Astrocyte of the hippocampus (primary cell): ENCODE results near the gene KANK4.
"Not testable (repeated sequence)": the region's sequence is repeated elsewhere in the genome, so short reads cannot be mapped to it uniquely, and the experiment has no call there.

ENCODE experiments used
- DNase-seq: peaks from one replicate; pipeline ENCODE4 v3.0.0; 2011; ENCODE audit warnings: low read depth, low spot score

KANK4 gene

DNA sequence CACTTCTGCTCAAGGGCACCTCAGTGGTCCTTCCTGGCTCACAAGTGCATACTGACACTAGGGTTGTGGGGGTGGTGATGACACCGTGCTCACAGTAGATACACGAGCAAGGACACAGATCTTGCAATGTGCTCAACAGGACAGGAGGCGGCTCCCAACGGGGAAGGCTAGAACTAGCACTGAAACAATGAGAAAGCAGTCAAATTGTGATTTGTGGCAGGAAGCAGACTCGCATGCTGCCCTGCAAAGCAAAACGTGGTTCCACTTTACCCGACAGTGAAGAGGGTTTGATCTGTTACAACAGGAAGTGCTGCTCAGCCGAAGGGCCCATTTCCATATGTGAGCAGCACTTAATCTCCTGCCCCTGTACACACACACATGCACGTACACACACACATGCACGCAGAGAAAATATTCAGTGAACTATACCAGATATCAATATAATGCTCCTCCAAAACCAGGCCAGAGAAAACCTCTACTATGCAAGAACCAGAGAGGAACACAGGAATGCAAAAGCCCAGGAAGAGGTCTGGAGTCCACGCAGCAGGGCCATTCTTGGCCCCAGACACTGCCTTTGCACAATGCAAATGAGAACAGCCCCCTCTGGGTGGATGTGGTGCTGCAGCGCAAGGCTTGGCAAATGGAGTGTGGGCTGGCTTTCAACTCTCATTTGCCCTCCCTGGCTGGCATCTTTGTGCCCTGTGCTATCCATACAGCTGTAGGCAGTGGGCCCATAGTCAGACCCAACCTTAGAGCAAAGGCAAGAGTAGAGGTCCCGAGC is 47.1 kb downstream of the KANK4 start:
- DNase-seq = peak; percentile 20

DNA sequence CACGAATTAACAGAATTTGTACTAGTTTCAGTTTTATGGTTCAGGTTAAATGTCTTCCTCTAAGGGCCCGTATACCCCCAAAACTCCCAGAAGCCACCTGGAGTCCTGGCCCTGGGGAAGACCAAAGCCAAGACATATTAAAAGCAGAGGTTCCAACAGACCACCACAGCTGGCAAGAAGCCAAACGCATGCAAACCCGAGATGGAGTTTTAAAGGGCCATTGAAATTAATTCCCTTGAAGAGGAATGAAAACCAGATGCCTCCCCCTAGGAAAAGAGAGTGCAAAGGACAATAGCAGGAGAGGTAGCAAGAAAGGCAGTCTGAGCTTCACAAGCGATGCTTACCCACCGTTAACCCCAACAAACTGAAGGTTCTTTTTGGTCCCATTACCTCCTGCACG is 48.1 kb downstream of the KANK4 start:
- DNase-seq = no peak

DNA sequence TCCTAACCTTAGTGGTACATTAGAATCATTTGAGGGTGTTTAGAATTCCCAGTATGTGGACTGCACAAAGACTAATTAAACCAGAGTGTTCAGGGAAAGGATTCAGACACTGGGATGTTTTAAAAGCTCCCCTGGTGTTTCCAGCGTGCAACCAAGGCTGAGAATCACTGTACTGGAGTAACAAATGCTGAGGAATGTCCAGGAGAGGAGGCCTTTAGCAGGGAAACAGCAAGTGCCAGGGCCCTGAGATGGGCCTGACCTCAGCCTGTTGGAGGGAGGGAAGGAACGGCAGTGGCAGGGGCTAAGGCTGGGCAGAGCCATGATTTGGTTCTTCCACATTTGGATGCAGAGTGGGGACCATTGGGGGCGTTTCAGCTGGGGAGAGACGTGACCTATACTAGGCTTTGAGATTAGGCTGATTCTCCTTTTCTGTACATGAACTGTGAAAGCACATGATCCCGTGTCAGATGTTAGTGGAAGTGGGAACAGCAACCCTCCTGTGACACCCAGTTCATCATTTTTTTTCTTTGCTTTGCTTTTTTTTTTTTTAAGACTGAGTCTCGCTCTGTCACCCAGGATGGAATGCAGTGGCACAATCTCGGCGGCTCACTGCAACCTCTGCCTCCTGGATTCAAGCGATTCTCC is 49.3 kb downstream of the KANK4 start:
- peak; percentile 41 for DNase-seq

DNA sequence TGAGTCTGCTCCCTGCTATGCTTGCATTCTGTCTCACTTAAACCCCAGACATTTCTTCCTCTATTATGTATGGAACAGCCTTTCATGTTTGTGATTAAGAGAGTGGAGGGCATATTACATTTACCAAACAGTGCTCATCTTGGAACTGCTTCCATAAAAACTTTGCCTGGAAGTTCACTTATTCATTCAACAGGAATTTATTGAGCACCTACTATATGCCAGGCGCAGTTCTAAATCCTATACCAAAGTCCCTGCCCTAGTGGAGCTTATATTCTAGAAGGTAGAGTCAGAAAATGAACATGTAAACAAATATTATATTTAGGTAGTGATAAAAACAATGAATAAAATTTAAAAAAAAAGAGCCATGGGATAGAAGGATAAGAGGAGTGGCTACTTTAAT is 49.8 kb downstream of the KANK4 start:
- DNase-seq = no peak

DNA sequence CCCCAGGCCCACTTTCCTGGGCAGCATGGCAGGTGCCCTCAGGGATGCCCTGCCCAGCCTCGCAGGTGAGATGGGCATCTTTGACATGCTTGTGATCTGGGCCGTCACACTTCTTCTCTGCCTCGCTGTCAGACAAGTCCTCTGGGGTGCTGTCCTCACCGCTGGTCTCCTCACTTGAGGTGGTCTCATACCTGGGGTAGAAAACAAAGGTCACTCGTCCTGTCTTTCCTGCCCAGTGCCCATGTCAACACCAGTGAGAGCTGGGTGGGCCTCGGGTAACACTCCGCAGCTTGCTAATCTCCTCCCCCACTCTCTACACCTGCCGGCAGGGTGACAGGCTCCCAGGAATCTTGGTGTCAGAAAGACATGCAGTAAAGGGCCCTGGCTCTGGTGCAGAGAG is 50.9 kb downstream of the KANK4 start:
- DNase-seq = no peak

DNA sequence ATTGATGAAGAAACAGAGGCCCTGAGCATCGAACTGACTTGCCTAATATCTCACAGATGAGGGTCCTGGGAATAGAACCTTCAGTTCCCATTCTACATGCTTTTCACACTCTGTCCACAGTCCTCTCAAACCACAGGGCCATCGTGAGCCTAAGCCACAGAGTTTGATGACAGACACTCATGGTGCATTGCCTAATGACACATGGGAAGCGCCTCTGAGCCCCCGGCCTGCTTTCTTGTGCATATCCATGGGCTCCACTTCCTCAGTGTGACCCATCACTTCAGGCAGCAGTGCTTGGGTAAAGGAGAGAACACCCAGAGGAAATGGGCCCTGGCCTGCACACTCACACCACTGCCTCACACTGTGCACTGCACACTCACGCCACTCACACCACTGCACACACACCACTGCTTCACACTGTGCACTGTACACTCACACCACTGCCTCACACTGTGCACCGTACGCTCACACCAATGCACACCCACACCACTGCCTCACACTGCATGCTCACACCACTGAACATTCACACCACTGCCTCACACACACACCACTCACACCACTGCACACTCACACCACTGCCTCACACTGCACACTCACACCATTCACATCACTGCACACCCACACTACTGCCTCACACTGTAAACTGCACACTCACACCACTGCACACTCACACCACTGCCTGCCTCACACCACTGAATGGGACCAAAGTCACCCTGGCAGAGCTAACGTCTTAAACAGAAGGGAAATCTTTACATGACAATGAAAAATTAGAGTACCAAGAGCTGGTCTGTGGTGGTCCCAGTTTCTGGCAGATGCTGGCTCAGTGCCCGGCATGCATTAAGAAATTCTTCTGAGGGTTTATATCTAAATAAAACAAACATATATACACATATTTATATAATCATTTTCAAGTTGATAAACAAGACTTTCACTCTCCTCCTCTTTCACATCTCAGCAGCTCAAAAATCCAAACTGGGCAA is 53.0 kb downstream of the KANK4 start:
- DNase-seq = no peak

DNA sequence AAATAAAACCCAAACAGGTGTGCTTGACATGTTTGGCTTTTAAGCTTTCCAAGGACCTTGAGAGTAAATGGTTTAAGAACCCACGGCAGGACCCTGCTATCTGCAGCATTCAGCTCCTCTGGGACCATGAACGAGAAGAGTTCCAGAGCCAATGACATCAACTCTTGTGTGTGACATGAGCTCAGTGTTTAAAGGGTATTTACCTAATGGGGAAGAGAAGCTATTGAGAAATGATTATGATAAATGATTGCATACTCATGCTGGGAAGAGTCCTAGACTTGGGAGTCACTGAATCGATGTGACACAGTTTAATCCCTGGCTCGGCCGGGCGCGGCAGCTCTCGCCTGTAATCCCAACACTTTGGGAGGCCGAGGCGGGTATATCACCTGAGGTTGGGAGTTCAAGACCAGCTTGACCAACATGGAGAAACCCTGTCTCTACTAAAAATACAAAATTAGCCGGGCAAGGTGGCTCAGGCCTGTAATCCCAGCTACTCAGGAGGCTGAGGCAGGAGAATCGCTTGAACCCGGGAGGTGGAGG is 55.4 kb downstream of the KANK4 start:
- DNase-seq = no peak

DNA sequence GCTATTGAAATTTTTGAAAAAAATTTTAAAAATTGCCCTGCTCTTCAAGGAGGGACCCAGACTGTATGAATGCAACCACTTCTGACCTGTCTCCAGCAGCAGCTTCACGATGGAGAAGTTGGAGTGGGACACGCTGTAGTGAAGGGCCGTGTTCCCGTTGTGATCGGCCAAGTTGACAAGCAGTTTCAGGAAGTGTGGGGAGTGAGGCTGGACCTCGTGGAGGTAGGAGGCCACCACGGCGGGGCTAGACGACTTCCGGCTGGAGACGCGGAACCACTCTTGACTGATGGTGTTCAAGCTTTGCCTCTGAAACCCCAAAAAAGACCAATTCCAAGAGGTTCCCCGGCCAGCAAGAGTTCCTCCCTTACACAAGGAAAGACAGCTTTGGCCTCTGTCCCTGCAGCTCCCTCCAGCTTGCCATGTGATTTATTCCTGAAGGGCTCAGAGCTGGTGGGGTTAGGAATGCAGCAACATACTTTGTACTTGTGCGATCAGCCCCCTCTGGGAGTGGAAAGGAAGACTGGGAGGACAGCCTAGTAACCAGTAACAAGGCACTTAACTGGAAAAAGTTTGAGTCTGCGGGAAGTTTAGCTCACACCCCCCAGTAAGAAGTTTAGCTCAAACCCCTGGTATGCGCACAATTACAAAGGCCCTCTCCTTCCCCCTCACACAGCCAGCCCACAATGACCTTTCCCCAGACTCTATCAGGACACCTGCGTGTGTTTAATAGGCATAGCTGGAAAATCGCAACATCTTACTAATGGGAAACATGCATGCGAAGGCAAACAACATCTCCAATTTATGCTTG is 56.0 kb downstream of the KANK4 start:
- peak; percentile 63 for DNase-seq

DNA sequence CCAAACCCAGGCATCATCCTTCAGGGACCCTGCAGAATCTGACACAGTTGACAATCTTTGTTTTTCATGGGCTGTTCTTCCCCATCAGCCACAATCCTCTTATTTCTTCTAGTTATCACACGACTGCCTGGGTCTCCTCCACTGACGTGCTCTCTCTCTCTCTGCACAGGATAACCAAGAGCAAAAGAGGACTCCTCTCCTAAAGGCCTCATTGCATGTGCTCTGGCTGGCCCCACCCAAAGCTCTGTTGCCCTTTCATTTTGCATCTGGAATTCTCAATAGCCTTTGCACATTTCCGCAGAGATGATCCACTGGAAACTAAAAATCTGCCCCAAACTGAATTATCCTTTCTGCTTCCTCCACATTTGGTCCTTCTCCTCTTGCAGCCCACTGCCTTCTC is 58.5 kb downstream of the KANK4 start:
- DNase-seq = no peak

DNA sequence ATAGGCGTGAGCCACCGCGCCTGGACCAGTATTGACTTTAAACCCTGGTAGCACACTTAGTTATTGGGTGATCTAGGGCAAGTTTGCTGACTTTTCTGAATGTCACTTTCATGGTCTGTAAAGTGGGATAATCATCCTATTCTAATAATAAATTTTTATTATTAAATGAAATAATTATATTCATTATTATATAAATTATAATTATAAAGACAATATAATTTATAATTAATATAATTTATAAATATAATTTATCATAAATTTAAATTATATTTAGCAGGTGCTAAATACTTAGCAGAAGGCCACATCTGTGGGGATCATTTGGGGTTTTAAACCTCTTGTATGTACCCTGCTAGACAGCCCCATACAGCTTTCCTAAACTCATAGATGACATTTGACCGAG is 59.7 kb downstream of the KANK4 start:
- DNase-seq = no peak

DNA sequence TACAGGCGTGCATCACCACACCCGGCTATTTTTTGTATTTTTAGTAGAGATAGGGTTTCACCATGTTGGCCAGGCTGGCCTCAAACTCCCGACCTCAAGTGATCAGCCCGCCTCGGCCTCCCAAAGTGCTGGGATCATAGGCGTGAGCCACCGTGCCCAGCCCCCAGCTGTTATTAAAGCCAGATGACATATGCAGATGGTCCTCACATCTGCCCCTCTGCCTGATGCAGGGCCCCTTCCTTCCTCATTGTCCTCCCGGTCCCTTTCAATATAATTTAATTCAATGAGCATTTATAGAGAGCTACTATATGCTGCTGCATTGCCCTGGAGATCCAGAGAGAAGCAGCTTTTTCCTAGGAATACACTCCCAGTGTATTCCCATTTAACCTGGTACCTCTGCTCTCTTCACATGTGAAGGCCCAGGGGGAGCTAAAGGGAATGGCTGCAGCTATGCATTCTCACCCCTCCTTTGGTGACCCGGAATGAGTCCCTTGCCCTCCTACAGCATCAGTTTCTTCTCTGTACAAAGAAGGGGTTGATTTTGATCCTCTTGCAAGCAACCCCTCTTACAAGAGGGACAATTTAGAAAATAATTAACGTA is 69.0 kb downstream of the KANK4 start:
- DNase-seq = no peak

DNA sequence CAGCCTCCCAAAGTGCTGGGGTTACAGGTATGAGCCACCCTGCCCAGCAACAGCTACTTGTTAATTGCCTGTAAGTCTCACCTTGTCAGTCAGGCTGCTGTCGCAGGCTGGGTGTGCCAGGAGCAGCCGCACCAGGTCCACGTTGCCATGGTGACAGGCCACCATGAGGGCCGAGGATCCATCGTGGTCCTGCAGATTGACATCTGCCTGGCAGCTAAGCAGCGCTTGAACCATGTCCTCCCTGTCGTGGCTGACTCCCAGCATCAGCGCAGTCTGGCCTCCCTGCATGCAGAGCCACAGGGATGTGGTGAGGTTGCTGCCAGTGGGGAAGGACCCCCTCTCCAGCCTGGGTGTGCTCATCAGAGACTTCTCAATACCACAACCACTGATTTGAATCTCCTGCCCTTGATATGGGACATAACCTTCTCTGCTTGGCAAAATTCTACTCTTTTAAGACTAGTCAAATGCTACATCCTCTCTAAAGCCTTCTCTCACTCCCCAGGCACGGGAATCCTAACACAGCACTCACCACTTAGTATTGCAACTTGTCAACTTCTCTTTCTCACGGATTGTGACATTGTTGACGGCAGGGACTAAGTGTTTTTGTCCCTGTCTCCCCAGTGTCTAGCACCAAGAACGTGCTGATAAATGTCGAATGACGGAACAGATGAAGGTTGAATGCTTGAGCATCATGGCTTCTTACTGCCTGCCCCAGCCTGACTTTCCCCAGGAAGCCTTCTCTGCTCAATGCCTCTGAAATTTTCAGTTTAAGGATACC is 71.7 kb downstream of the KANK4 start:
- peak; percentile 10 for DNase-seq

DNA sequence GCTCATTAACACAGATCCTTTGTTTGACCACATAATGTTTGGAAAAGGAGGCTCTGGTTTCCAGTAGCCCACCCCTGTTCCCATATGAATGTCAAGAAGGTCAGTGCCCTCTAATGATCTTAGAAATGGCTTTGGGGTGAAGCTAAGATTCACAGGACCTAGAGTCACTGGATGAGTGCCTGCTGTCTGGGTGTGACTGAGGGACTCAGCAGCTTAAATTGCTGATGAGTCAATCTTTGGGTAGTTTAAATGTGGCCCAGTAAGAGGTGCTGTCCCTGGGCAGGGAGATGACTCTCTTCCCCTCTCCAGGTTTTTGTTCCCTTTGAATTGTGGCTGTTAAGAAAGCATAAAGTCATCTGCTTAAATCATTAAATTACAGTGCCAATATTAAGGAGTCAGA is 74.0 kb downstream of the KANK4 start:
- no peak for DNase-seq

DNA sequence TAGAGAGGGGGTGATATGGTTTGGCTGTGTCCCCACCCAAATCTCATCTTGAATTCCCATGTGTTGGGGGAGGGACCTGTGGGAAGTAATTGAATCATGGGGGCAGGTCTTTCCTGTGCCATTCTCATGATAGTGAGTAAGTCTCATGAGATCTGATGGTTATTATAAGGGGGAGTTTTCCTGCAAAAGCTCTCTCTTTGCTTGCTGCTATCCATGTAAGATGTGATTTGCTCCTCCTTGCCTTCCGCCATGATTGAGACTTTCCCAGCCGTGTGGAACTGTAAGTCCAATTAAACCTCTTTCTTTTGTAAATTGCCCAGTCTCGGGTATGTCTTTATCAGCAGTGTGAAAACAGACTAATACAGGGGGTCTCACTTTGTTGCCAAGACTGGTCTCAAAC is 74.9 kb downstream of the KANK4 start:
- not testable (repeated sequence) for DNase-seq

DNA sequence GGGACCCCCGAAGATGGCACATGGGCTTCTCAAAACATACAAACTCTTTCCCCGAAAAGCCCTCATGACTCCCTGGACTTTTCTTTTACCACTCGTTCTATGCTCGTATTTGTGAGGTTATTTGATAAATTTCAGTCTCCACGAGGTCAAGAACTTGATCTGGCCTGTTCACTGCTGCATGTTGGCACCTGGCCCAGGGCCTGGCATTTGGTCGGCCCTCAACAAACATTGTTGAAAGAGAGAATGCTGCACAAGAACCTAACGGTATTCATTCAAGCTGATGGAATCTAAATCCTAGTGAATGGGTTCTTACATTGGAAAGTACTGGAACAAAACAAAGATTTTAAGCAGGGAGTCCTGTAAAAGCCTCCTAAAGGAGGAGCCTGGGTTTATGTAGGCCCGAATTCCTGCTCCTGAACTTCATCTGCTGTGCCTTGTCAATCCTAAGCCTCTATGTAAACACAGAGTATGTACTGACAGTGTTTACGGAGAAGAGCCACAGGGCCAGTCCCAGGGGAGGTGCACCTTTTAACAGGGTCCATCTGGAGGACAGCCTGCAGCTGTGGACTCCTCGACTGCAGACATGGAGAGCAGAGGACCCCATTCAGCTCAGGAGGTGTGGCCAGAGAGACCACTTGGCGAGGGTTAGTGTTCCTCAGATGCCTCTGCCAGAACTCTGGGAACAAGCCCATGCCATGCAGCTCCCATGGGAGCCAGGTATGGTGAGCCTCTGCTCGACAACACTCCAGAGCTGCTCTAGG is 77.7 kb downstream of the KANK4 start:
- DNase-seq = peak; percentile 75

DNA sequence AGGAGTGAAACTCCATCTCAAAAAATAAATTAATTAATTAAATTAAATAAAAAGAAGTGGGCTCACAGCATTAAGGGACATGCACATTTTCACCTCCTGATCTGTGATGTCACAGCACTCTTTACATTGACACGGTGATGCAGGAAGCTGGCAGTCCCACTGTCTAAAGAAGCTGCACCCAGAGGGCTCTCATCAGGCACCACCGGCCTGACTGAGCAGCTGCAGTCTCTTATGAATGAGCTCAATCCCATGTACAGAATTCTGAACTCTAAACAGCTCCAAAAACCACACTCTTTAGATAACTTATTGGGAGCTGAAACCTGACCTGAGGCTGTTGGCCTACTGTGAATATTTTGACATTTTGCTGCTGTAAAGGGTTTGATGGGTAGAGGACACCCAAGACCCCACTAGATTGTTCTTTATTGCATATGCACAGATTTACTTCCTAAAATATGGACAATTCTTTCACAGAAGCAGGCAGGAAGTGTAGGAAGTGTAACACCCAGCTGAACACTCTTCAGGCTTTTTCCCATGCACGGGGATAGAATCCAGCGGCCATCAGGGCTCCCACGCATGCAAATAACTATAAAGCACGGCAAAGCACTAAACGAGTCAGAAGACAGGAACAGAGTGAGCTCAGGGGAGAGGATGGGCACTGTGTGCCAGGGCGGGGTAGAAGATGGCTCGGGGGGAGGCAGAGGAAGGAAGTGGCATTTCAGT is 78.4 kb downstream of the KANK4 start:
- peak; percentile 30 for DNase-seq

DNA sequence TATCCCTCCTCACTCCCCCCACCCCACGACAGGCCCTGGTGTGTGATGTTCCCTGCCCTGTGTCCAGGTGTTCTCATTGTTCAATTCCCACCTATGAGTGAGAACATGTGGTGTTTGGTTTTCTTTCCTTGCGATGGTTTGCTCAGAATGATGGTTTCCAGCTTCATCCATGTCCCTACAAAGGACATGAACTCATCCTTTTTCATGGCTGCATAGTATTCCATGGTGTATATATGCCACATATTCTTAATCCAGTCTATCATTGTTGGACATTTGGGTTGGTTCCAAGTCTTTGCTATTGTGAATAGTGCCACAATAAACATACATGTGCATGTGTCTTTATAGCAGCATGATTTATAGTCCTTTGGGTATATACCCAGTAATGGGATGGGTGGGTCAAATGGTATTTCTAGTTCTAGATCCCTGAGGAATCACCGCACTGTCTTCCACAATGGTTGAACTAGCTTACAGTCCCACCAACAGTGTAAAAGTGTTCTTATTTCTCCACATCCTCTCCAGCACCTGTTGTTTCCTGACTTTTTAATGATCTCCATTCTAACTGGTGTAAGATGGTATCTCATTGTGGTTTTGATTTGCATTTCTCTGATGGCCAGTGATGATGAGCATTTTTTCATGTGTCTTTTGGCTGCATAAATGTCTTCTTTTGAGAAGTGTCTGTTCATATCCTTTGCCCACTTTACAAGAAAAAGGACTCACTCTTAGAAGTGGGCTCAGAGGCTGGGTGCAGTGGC is 79.4 kb downstream of the KANK4 start:
- DNase-seq = not testable (repeated sequence)

DNA sequence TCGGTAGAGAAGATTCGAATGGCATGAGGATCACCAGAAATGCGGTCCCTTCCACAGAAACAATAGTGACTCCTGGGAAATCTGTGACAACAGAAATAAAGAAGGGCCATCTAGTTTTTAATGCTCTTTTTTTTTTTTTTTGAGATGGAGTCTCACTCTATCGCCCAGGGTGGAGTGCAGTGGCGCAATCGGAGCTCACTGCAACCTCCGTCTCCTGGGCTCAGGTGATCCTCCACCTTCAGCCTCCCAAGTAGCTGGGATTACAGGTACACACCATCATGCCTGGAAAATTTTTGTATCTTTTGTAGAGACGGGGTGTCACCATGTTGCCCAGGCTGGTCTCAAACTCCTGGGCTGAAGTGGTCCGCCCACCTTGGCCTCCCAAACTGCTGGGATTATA is 80.7 kb downstream of the KANK4 start:
- no peak for DNase-seq
